Hepatocyte (in vitro differentiated cells): ENCODE results near the gene METTL25B. TPM values are rescaled to one million over a fixed set of nuclear protein-coding genes. Genes with fewer than 3 reads are reported as not detected.

ENCODE experiments used
- DNase-seq: peaks from one replicate; pipeline ENCODE4 v3.0.0-alpha.2; 2016; ENCODE audit warnings: low spot score
- H2AFZ ChIP-seq: fragments of 200-600 bp; sonication (generic); 2 replicates; pipeline ENCODE4 v1.6.0; 2016; ENCODE audit warnings: antibody characterized with exemption, mild to moderate bottlenecking
- H3K27ac ChIP-seq: fragments of 200-600 bp; sonication (generic); 2 replicates; pipeline ENCODE4 v1.5.1; 2016; ENCODE audit warnings: mild to moderate bottlenecking
- H3K27me3 ChIP-seq: fragments of 200-600 bp; sonication (generic); 2 replicates; pipeline ENCODE4 v1.6.1; 2016
- H3K36me3 ChIP-seq: fragments of 200-600 bp; sonication (generic); replicated peaks from 2 replicates; pipeline ENCODE4 v1.5.1; 2016; ENCODE audit warnings: low read depth; ENCODE audit not compliant: insufficient read depth
- H3K4me1 ChIP-seq: fragments of 200-600 bp; sonication (generic); 2 replicates; pipeline ENCODE4 v1.5.1; 2016; ENCODE audit warnings: mild to moderate bottlenecking, moderate library complexity; ENCODE audit not compliant: insufficient read depth
- H3K4me2 ChIP-seq: fragments of 200-600 bp; sonication (generic); 2 replicates; pipeline ENCODE4 v1.6.0; 2016
- H3K4me3 ChIP-seq: fragments of 200-600 bp; sonication (generic); 2 replicates; pipeline ENCODE4 v1.5.1; 2016; ENCODE audit warnings: mild to moderate bottlenecking
- H3K79me2 ChIP-seq: fragments of 200-600 bp; sonication (generic); 2 replicates; pipeline ENCODE4 v1.6.0; 2017; ENCODE audit warnings: mild to moderate bottlenecking
- H3K9me2 ChIP-seq: fragments of 200-600 bp; sonication (generic); replicated peaks from 2 replicates; pipeline ENCODE4 v1.6.0; 2017; ENCODE audit warnings: mild to moderate bottlenecking; ENCODE audit not compliant: insufficient read depth
- H3K9me3 ChIP-seq: fragments of 200-600 bp; sonication (generic); 2 replicates; pipeline ENCODE4 v1.5.1; 2016; ENCODE audit warnings: low read depth, mild to moderate bottlenecking
- H4K20me1 ChIP-seq: fragments of 200-600 bp; sonication (generic); 2 replicates; pipeline ENCODE4 v1.6.0; 2016; ENCODE audit warnings: mild to moderate bottlenecking; ENCODE audit not compliant: insufficient read depth, poor library complexity, severe bottlenecking
- EZH2 ChIP-seq: fragments of 200-600 bp; sonication (generic); IDR thresholded peaks from 2 replicates; pipeline ENCODE4 v1.6.1; 2016; ENCODE audit warnings: antibody characterized with exemption, mild to moderate bottlenecking, borderline replicate concordance
- EZH2phosphoT487 ChIP-seq: fragments of 200-600 bp; sonication (generic); IDR thresholded peaks from one replicate; pipeline ENCODE4 v1.6.1; 2018; ENCODE audit warnings: antibody characterized with exemption, mild to moderate bottlenecking, low read depth, moderate library complexity; ENCODE audit not compliant: unreplicated experiment, severe bottlenecking
- WGBS: methylation state at CpG from one replicate; pipeline ENCODE4 v1.1.6; 2016; ENCODE audit warnings: low lambda C conversion rate; ENCODE audit errors: missing lambda C conversion rate; 5-methylcytosine and 5-hydroxymethylcytosine counted together
- polyA plus RNA-seq: library from polyadenylated mRNA; unstranded; fragments of >200 nt; fragmentation: Nextera tagmentation; extraction: Ambion mirVana; gene quantifications from 2 replicates; pipeline ENCODE4 v1.2.1, GENCODE V29; 2016
- total RNA-seq: library from RNA; depleted of rRNA; stranded (reverse); fragments of >200 nt; gene quantifications from 2 replicates; pipeline ENCODE4 v1.2.3, GENCODE V29; 2014
- TF ChIP-seq, protein P1 (sequence below): fragments of 200-600 bp; sonication (generic); IDR thresholded peaks from 2 replicates; pipeline ENCODE4 v1.5.1; 2016; ENCODE audit warnings: antibody characterized with exemption, mild to moderate bottlenecking; ENCODE audit not compliant: poor library complexity

The METTL25B gene
- total and polyA plus RNA-seq, 2 experiments from 2014 or later: 20.6 to 24.7 TPM

- Histone ChIP-seq H3K27me3 (no peaks in the 10 kb centered on the region), H4K20me1 (peaks cover 75% of the 10 kb centered on the region), H2AFZ (no peak overlapping the region), H3K36me3 (peaks cover 3% of the 10 kb centered on the region), H3K9me2 (no peaks in the 10 kb centered on the region), H3K4me1 (peaks cover 9% of the 10 kb centered on the region), H3K9me3 (no peaks in the 10 kb centered on the region), H3K4me2 (no peak overlapping the region), H3K27ac (peak overlapping the region; percentile 20), H3K4me3 (no peak overlapping the region), H3K79me2 (peaks cover 86% of the 10 kb centered on the region)
- no peak for TF ChIP-seq EZH2
- TF ChIP-seq, protein P1, sequence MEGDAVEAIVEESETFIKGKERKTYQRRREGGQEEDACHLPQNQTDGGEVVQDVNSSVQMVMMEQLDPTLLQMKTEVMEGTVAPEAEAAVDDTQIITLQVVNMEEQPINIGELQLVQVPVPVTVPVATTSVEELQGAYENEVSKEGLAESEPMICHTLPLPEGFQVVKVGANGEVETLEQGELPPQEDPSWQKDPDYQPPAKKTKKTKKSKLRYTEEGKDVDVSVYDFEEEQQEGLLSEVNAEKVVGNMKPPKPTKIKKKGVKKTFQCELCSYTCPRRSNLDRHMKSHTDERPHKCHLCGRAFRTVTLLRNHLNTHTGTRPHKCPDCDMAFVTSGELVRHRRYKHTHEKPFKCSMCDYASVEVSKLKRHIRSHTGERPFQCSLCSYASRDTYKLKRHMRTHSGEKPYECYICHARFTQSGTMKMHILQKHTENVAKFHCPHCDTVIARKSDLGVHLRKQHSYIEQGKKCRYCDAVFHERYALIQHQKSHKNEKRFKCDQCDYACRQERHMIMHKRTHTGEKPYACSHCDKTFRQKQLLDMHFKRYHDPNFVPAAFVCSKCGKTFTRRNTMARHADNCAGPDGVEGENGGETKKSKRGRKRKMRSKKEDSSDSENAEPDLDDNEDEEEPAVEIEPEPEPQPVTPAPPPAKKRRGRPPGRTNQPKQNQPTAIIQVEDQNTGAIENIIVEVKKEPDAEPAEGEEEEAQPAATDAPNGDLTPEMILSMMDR: no peak
- TF ChIP-seq EZH2phosphoT487: no peak
- DNase-seq: no peak
Observed at GRCh38 chr1:156781585-156782186, 53.4 kb downstream of the METTL25B start.

- Histone ChIP-seq H3K27ac (no peak overlapping the region), H3K4me1 (no peaks in the 10 kb centered on the region), H3K4me2 (no peak overlapping the region), H3K36me3 (peaks cover 6% of the 10 kb centered on the region), H3K9me3 (no peaks in the 10 kb centered on the region), H3K4me3 (no peak overlapping the region), H4K20me1 (peaks cover 53% of the 10 kb centered on the region), H2AFZ (no peak overlapping the region), H3K79me2 (peaks cover 77% of the 10 kb centered on the region), H3K27me3 (no peaks in the 10 kb centered on the region), H3K9me2 (no peaks in the 10 kb centered on the region)
- TF ChIP-seq EZH2phosphoT487: no peak
- no peak for DNase-seq
- 98% methylated on average over 6 of the region's 6 CpGs for WGBS
Observed at GRCh38 chr1:156785458-156785857, 57.2 kb downstream of the METTL25B start.

Other genes starting within 250 kb of the METTL25B start
- 9.6 and 20.1 TPM in 2 replicates for gene MEF2D, start 227.7 kb upstream of the METTL25B start, total RNA-seq
- 25.1 and 30.8 TPM in 2 replicates for gene MEF2D, start 227.7 kb upstream of the METTL25B start, polyA plus RNA-seq
- gene IQGAP3, start 155.9 kb upstream of the METTL25B start, total RNA-seq: 4.2 and 5.2 TPM in 2 replicates
- 3.1 and 5.7 TPM in 2 replicates for gene IQGAP3, start 155.9 kb upstream of the METTL25B start, polyA plus RNA-seq
- not detected in 2 replicates for gene TTC24, start 148.7 kb upstream of the METTL25B start, total RNA-seq
- not detected in 2 replicates for gene TTC24, start 148.7 kb upstream of the METTL25B start, polyA plus RNA-seq
- gene NAXE, start 136.7 kb upstream of the METTL25B start, total RNA-seq: 94.2 and 117 TPM in 2 replicates
- 198 and 218 TPM in 2 replicates for gene NAXE, start 136.7 kb upstream of the METTL25B start, polyA plus RNA-seq
- 5.6 and 17.4 TPM in 2 replicates for gene GPATCH4, start 127.0 kb upstream of the METTL25B start, total RNA-seq
- 28.3 and 28.6 TPM in 2 replicates for gene GPATCH4, start 127.0 kb upstream of the METTL25B start, polyA plus RNA-seq
- gene HAPLN2, start 109.1 kb upstream of the METTL25B start, total RNA-seq: not detected in 2 replicates
- not detected in 2 replicates for gene HAPLN2, start 109.1 kb upstream of the METTL25B start, polyA plus RNA-seq
- gene BCAN, start 86.4 kb upstream of the METTL25B start, total RNA-seq: 0.03 and 0.84 TPM in 2 replicates
- not detected in 2 replicates for gene BCAN, start 86.4 kb upstream of the METTL25B start, polyA plus RNA-seq
- gene NES, start 51.1 kb upstream of the METTL25B start, total RNA-seq: 7.9 and 13.8 TPM in 2 replicates
- 3.6 and 4.8 TPM in 2 replicates for gene NES, start 51.1 kb upstream of the METTL25B start, polyA plus RNA-seq
- 54.5 and 93.5 TPM in 2 replicates for gene CRABP2, start 22.9 kb upstream of the METTL25B start, total RNA-seq
- gene CRABP2, start 22.9 kb upstream of the METTL25B start, polyA plus RNA-seq: 171 and 195 TPM in 2 replicates
- gene ISG20L2, start 297 bp downstream of the METTL25B start, total RNA-seq: 22.4 and 27.5 TPM in 2 replicates
- gene ISG20L2, start 297 bp downstream of the METTL25B start, polyA plus RNA-seq: 13.5 and 16.4 TPM in 2 replicates
- 40.4 and 44.9 TPM in 2 replicates for gene MRPL24, start 12.6 kb downstream of the METTL25B start, total RNA-seq
- gene MRPL24, start 12.6 kb downstream of the METTL25B start, polyA plus RNA-seq: 61.9 and 64.1 TPM in 2 replicates
- 160 and 192 TPM in 2 replicates for gene HDGF, start 23.2 kb downstream of the METTL25B start, total RNA-seq
- 153 and 166 TPM in 2 replicates for gene HDGF, start 23.2 kb downstream of the METTL25B start, polyA plus RNA-seq
- gene PRCC, start 39.1 kb downstream of the METTL25B start, total RNA-seq: 35.9 and 45.0 TPM in 2 replicates
- 85.2 and 108 TPM in 2 replicates for gene PRCC, start 39.1 kb downstream of the METTL25B start, polyA plus RNA-seq
- 0.60 and 2.6 TPM in 2 replicates for gene SH2D2A, start 88.4 kb downstream of the METTL25B start, total RNA-seq
- gene SH2D2A, start 88.4 kb downstream of the METTL25B start, polyA plus RNA-seq: 0.18 TPM in 1 of 2 replicates, not detected in the other
- not detected in 2 replicates for gene INSRR, start 130.6 kb downstream of the METTL25B start, total RNA-seq
- not detected in 2 replicates for gene INSRR, start 130.6 kb downstream of the METTL25B start, polyA plus RNA-seq
- gene NTRK1, start 132.4 kb downstream of the METTL25B start, total RNA-seq: 0.13 TPM in 1 of 2 replicates, not detected in the other
- not detected in 2 replicates for gene NTRK1, start 132.4 kb downstream of the METTL25B start, polyA plus RNA-seq
- 5.3 and 6.1 TPM in 2 replicates for gene PEAR1, start 165.2 kb downstream of the METTL25B start, total RNA-seq
- 6.3 and 7.3 TPM in 2 replicates for gene PEAR1, start 165.2 kb downstream of the METTL25B start, polyA plus RNA-seq
- not detected in 2 replicates for gene LRRC71, start 192.2 kb downstream of the METTL25B start, total RNA-seq
- gene LRRC71, start 192.2 kb downstream of the METTL25B start, polyA plus RNA-seq: not detected in 2 replicates